Right lobe of liver (tissue), 4 donors: ENCODE data around the gene RELB.

ENCODE experiments used
- POLR2A ChIP-seq: fragments of 450-650 bp; IDR thresholded peaks from one replicate; pipeline ENCODE4 v1.6.1; 2017; ENCODE audit warnings: antibody characterized with exemption, mild to moderate bottlenecking
- TF ChIP-seq, protein P1 (sequence below), 4 donors: fragments of 200-600 bp in 3 of 4; fragments of 450-650 bp in 1 of 4; IDR thresholded peaks; one replicate each; pipeline versions ENCODE4 v1.5.1 to v1.8.0; 2016 to 2022; ENCODE audit warnings: antibody characterized with exemption in 4 of 4, mild to moderate bottlenecking in 2 of 4
- donor health status: DM: no; HTN: no; CAD: no.
- donor health status: DM: no; HTN: no; CAD: no.
- donor health status: DM: no; HTN: yes; CAD: no.

DNA sequence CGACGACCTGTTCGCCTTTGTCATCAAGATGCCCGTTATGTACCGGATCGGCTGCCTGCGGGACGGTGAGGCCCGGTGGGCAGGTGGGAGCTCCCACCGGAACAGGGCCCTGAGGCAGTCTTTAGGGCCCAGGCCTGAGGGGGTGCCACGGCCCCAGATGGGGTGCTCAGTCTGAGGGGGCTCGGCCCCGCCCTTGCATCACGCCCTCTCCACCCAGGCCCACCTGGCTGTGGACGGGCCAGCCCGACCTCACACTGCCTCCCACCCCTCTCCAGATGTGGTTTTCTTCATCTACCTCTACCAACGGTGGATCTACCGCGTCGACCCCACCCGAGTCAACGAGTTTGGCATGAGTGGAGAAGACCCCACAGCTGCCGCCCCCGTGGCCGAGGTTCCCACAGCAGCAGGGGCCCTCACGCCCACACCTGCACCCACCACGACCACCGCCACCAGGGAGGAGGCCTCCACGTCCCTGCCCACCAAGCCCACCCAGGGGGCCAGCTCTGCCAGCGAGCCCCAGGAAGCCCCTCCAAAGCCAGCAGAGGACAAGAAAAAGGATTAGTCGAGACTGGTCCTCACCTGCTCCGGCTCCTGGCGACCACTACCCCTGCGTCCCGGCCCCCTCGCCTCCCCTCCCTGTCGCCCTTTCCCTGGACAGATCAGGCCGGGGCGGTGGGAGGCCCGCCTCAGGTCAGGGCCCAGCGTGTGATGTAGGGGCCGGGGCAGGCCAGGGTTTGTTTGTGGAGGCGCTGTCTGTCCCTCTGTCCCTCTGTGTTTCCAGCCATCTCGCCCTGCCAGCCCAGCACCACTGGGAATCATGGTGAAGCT, 8.7 kb upstream of the RELB start:
- TF ChIP-seq, protein P1, sequence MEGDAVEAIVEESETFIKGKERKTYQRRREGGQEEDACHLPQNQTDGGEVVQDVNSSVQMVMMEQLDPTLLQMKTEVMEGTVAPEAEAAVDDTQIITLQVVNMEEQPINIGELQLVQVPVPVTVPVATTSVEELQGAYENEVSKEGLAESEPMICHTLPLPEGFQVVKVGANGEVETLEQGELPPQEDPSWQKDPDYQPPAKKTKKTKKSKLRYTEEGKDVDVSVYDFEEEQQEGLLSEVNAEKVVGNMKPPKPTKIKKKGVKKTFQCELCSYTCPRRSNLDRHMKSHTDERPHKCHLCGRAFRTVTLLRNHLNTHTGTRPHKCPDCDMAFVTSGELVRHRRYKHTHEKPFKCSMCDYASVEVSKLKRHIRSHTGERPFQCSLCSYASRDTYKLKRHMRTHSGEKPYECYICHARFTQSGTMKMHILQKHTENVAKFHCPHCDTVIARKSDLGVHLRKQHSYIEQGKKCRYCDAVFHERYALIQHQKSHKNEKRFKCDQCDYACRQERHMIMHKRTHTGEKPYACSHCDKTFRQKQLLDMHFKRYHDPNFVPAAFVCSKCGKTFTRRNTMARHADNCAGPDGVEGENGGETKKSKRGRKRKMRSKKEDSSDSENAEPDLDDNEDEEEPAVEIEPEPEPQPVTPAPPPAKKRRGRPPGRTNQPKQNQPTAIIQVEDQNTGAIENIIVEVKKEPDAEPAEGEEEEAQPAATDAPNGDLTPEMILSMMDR (IDR thresholded peaks at IDR 0.05): no peak
- TF ChIP-seq POLR2A: no peak
